IPS-NIHi7 (cell line): ENCODE results near the gene NDFIP1.
"Not testable (repeated sequence)": the region's sequence is repeated elsewhere in the genome, so short reads cannot be mapped to it uniquely, and the experiment has no call there.

Experiments used
- DNase-seq: peaks from one replicate; pipeline ENCODE4 v3.0.0; 2012; ENCODE audit warnings: mixed read lengths; ENCODE audit errors: extremely low spot score

Gene NDFIP1, protein sequence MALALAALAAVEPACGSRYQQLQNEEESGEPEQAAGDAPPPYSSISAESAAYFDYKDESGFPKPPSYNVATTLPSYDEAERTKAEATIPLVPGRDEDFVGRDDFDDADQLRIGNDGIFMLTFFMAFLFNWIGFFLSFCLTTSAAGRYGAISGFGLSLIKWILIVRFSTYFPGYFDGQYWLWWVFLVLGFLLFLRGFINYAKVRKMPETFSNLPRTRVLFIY

GRCh38 chr5:142108432-142109330 lies at the start of gene NDFIP1:
Gene NDFIP1, plus strand, starts transcription at chr5:142108779. Its CDS starts 196 bp downstream, at chr5:142108975.
- peak; percentile 89 for DNase-seq

DNA sequence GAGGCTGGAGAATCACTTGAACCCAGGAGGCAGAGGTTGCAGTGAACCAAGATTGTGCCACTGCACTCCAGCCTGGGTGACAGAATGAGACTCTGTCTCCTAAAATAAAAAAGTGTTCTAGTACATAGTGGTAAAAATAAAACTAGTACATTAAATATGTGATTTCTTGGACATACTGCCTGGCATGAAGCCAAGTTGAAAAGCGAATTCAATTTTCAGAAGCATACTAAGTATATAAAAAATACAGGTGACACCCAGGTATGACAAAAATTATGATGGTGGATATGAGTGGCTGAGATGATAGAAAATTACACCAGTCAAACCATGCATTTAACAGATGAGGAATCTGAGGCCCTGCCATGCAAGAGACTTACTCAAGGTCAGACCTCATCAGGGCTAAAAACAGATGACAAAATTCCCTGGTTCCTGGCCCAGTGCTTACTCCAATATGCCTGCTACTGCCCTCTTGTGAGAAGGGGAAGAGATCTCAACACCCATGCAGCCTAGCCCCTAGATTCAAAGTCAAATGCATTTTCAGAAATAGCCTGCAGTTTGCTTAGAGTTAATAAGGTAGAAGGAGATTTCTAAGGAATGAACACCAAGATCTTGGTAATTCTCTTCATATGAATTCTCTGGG lies 49.2 kb upstream of the NDFIP1 start:
- DNase-seq = peak; percentile 58

GRCh38 chr5:142063376-142063775 lies 45.2 kb upstream of the NDFIP1 start:
- DNase-seq = no peak

DNA sequence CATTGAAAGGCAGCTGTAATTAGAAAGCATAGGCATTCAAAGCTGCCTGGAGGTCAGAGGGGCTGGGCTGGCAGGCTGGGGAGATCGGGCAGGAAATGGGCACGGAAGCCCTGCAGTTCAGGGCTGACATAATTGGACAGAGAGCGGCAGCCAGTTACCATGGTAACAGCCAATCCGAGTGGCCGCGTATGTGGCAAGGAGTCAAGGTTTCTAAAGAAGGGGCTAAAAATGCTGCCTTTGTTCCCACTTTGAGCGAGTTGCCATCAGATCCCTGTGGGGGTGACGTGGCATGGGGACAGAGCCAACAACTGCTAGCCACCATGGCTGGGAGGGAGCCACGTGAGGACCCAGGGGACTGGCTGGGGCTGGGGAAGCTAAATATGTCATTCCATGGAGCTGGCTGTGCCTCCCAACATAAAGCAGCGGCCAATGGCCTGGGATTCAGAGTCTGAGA lies 44.7 kb upstream of the NDFIP1 start:
- peak; percentile 76 for DNase-seq

GRCh38 chr5:142065273-142065672 lies 43.3 kb upstream of the NDFIP1 start:
- no peak for DNase-seq

DNA sequence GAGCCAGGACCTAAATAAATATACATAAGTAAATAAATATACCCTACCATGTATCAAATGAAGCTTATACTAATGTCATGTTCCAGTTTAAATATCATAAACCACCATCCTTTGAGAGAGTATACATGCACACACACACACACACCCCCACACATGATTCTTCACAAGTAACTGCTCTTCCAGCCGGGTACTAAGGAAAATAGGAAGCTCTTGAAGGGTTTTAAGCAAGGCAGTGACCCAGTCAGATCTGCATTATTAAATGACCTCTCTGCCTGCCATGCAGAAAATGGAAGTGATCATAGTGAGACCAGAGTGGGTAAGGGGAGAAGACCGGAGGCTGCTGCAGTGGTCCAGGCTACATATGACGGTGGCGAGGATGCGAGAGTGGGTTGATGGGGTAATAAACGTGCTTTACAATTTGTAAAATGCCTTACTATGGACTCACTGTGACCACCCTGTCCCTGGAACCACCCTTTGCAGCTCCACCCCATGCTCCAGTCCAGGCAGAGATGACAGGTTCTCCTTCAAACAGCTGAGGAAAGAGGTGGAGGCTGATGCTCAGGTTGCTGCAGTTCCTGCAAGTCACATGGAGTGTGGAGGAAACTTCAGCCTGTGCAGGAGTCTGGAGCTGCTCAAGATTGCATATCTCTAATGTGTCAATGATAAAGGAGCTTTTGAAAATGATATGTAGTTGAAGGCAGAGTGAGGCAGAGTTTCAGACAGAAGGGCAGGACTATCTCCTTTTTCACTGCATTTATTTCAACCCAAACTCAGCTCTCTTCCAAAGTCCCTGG lies 38.8 kb upstream of the NDFIP1 start:
- no peak for DNase-seq

GRCh38 chr5:142070734-142071133 lies 37.8 kb upstream of the NDFIP1 start:
- DNase-seq = no peak

GRCh38 chr5:142072488-142072887 lies 36.1 kb upstream of the NDFIP1 start:
- no peak for DNase-seq

DNA sequence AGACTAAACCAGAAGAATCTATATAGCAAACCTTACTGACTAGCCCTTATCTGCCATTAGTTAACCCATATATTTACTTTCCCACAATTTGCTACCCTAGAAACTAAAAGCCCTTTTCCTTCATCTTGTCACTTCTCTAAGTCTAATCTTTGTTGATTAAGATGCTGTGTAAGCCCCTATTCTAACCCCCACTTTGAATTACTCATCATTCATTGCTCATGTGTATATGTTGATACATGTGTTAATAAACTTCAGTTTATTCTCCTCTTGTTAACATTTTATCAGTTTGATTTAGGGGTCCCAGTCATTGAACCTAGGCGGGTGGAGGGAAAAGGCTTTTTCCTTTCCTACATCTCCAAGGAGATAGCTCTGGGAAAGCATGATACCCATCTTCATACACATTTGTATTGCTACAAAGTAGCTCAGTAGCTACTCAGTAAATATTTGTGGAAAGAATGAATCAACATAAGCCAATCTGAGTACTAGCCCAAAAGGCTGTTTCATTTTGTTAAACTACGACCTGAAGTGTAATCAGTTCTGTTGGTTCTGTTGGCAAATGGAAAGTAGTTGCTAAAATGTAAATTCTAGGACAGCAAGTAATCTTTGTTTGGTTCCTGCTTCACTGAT lies 35.1 kb upstream of the NDFIP1 start:
- no peak for DNase-seq

DNA sequence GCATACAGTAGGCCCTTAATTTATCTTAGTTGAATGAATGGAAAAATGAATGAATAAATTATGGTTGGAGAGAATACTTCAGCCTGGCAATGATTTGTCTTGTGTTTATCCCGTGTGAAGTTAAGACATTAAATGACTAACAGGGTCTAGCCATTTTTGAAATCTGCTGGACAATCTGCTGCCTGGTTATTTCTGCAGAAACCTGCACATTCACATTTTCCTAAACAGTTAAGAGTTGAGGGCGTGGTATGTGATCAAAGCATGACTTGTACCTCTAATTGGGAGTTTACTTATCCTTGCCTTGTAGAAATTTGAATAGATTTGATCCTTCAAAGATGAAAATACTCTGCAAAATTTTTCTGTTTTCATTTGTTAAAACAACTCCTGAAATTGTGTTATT lies 34.6 kb upstream of the NDFIP1 start:
- no peak for DNase-seq

DNA sequence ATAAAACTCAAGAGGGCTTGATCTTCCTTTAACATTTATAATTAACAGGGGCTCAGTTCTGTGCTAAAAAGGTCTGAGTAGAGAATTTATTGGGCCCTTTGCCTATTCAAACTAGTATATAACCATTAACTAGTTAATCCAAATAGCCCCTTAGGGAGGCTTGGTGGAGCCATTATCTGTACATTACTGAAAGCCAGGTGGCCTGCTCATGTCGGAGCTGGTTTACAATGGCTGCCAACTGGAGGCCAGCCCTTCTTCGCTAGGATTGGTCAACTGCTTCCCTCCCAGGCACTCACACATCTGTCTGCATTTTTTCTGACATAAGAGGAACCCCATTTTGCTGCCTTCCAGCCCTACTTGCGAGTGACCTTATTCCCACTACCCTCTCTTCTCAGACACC lies 30.4 kb upstream of the NDFIP1 start:
- DNase-seq = no peak

DNA sequence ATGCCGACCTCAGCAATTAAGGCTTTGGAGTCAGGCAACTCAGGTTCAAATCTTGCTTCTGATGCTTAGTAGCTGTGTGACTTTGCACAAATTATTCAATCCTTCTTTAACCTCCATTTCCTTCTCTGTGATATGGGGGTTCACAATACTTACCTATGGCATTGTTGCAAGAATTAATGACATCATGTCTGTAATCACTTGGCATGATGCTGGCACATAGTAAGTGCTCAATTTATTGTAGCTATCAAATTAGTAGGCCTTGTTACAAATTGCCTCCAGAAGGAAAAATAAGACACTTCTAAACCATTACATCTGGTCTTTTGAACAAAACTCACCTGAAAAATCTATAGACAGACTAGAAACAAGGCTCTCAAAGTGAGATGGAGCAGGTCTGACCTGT lies 29.9 kb upstream of the NDFIP1 start:
- DNase-seq = no peak

- DNase-seq = no peak
Measured at GRCh38 chr5:142079306-142079721, 29.3 kb upstream of the NDFIP1 start.

DNA sequence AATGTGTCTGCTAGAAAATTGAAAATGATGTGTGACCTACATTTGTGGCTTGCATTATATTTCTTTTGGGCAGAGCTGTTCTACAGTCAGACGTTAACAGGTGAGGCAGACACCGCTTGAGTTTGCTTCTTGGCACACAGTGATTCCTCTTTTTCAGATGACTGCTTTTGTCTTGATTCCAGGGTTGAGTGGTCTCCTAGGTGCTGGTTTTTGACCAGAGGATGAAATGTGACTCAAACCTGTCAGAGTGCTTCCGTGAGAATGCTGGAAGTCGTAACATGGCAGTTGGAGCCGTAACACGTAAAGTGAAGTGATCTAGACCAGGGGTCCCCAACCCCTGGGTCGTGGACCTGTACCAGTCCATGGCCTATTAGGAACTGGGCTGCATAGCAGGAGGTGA lies 28.3 kb upstream of the NDFIP1 start:
- DNase-seq = no peak

DNA sequence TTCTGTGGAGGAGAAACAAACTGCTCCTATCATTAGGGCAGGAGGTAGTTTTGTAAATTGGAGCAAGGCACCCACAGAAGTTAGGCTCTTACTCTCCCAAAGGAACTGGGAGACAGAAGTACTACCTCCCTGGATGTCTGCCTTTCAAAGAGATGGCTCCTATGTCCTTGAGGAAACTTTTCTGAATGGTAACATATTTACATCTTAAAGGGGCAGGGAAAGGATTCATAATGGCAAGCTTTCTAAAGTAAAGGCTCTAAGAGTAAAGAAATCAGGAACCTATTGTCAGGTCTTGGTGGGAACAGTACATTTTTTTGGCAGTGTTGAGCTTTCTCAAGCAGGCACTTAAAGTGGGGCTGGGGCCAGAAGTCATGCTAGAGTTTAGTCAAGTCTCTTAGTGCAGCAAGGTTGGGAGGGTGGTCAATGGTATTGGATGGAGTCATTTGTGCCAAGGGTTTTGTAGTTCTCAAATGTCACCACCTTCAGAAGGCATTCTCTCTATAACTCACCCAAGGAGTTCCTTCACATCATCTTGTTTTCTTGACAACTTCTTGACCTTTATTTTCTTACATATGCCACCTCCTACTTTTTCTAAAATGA lies 26.3 kb upstream of the NDFIP1 start:
- DNase-seq = no peak

DNA sequence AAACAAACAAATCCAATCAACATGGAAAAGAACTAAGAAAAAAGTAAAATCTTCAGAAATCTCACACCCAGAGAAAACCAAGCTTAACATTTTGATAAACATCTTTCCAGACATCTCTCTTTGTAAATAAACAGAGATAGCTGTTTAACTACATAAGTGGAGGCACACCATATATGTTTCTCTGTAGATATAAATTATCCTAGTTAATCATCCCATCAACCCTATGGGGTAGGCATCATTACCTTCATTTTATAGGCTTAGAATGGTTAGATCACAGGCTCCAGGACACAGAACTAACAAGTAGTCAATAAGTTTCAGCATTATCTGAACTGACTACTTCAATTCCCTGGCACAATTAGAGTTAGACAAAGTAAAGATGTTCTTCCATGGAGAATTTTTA lies 22.4 kb upstream of the NDFIP1 start:
- DNase-seq = no peak

DNA sequence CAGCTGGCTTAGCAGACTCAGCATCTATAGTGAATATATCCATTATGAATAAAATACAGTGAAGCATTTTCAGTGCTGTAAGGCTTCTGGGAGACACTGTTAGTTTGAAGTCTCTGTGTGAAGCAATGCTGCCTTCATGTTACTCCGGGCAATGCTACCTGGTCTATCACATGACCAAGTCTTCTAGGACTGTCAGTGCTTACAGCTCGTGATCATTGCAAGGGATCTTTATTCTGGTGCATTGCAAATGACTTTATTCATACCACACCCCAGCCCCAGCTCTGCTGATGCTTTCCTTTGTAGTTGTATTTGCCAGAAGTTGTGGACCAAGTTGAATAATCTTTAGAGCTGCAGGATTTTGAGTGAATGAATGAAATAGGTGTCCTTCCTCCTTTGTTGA lies 21.9 kb upstream of the NDFIP1 start:
- no peak for DNase-seq

DNA sequence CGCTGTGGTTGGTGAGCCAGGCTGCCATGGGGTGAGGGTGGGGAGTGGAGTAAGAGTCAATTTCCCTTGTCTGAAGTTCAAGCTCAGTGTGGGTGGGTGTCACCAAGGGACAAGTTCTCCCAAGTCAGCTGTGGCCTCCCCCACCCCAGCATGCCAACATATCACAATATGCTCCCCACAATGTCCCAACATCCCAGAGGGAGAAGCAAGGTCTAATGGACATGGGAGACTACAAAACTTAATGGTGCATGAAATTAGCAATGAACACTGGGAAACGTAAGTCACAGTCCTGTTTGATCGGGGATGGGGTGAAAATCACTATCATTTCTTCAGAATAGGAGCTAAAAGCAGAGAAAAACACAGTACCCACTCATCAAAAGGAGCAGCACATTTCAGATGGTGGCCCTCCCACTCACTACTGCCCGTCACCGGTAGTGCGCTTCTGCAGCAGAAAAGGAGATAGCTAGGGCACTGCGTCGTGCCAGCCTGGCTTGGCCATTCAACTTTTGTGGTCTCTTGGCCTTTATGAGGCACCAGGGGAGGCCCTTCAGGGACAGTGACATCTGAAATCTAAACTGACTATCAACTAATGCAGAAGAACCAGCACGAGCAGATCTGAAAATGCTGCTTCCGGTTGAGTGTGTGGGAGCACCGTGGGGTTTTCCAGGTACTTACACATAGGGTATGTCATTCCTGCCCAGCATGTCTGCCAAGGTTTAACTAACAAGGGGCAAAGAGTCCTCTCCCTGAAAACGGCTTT lies 20.5 kb upstream of the NDFIP1 start:
- DNase-seq = no peak

DNA sequence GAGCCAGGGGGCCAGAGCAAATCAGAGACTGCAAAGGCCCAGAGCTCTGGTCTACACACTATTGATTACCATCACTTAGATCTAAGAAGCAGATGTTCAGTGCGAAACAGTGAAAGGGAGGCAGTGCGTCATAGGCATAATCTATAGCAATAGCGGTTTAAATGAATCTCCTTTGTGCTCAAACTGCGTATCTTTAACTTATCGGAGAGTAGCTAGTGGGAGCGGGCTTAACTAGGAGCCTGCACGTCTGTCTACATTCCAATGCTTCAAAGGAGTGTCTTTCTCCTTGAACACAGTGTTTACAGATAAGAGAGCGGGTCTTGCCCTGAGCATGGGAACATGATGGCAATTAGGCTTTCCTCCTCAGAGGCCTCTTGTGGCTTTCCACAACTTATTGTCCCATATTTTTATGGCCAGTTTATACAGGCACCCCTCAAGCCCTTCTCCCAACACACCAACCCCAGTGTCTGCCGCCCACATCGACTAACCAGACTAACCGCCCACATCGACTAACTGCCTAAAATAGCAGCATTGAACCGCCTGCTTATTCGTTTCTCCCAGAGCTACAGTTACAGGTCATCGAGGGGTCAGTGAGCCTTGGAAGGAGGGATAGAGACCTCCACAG lies 19.6 kb upstream of the NDFIP1 start:
- not testable (repeated sequence) for DNase-seq

- DNase-seq = no peak
Measured at GRCh38 chr5:142091012-142091411, 17.6 kb upstream of the NDFIP1 start.
